HG03439 (cell line): ENCODE data around the gene TNFRSF12A.

Source experiments
- ATAC-seq: cut with Tn5 transposase; IDR thresholded peaks from one replicate; pipeline ENCODE4 v1.9.1; 2021; ENCODE audit warnings: mild to moderate bottlenecking, moderate library complexity; ENCODE audit not compliant: unreplicated experiment

Gene TNFRSF12A

DNA sequence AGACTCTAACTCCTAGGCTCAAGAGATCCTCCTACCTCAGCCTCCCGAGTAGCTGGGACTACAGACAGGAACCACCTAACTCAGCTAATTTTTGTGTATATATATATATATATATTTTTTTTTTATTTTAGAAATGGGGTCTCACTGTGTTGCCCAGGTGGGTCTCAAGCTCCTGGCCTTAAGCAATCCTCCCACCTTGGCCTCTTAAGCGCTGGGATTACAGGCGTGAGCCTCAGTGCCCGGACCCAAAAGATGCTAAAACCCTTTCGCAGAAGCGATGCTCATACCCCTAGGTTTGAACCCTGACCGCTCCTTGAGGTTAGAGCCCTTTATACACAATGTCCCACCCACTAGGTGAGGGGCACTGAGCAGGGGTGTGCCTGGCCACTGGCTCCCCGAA is 9.7 kb upstream of the TNFRSF12A start:
- no peak for ATAC-seq

DNA sequence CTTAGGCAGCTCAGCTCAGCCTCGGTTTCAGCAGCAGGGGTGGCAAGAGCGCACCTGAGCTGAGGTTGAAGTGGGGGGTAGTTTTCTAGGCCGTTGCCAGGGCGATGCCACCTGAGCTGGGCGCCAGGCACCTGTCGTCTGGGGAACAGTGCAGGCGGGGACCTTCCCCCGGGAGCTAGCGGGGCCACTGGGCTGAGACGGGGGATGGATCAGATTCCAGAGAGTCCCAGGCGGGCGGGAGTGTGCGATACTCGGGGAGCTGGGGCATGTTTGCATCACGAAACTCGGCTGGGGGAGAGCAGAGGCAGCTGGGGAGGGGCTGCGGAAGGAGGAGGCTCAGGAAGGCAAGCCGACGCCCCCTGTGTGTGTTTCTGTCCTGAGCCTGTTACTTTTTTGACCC is 7.9 kb upstream of the TNFRSF12A start:
- no peak for ATAC-seq

DNA sequence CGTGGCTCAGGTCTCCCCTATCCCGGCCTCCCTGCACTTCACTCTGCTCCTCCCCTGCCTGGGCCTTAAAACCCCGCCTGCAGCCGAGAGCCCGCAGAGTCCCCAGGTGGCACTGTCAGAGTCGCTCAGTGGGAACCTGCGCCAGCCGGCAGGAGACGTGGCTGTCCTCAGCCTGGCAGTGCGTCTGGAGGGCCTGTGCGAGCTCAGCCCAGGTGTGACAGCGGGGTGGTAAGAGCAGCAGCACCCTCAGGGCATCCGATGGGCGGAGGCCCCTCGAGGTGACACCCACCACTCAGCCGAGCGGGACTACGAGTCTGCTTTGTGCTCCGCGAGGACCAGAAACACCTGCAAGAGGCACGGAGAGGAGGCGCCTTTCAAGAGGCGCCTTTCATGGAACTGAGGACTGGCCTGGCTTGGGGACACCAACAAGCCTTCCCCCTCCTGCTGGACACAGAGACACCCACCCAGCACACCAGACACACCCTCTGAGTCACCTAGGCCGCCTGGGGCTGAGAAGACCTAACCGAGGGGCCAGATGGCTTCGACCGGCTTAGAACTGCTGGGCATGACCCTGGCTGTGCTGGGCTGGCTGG is 7.2 kb upstream of the TNFRSF12A start, which contains the start of gene CLDN9:
Gene CLDN9 (plus strand): TSS at position 96 of the 593 bp plus-strand sequence. CDS start 440 bp downstream, at position 536.
- ATAC-seq = no peak

DNA sequence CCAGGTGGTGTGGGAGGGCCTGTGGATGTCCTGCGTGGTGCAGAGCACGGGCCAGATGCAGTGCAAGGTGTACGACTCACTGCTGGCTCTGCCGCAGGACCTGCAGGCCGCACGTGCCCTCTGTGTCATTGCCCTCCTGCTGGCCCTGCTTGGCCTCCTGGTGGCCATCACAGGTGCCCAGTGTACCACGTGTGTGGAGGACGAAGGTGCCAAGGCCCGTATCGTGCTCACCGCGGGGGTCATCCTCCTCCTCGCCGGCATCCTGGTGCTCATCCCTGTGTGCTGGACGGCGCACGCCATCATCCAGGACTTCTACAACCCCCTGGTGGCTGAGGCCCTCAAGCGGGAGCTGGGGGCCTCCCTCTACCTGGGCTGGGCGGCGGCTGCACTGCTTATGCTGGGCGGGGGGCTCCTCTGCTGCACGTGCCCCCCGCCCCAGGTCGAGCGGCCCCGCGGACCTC is 6.6 kb upstream of the TNFRSF12A start:
- no peak for ATAC-seq

DNA sequence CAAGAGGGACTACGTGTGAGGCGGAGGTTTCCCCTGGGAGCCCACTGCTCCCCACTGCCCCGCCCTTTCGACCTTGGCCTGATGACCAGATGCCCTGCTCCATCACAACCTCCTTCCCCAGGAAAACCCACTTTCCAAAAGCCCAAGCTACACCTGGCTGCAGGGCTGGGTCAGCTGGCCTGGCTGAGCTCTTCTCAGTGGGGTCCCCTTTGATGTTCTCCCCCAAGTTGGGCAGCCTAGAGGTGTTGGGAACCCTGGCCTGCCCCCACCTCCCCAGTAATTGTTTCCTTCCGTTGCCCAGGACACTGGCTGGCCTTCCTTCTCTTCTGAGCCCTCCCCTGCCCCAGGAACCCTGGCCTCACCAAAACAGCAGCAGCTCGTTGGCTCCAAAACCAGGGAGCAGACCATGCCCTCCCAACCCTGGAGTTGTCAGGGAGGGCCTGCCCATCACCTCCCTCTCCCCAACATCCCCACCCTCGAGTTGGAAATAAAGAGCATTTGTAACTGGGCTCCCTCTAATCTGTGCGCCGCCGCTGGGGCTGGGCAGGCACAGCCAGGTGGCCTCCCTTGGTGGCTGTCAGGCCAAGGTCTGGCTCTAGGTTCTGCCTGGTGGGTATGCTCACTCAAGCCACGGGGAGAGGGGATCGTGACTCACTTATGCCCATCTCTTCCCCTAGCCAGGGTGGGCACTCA is 6.0 kb upstream of the TNFRSF12A start:
- no peak for ATAC-seq

DNA sequence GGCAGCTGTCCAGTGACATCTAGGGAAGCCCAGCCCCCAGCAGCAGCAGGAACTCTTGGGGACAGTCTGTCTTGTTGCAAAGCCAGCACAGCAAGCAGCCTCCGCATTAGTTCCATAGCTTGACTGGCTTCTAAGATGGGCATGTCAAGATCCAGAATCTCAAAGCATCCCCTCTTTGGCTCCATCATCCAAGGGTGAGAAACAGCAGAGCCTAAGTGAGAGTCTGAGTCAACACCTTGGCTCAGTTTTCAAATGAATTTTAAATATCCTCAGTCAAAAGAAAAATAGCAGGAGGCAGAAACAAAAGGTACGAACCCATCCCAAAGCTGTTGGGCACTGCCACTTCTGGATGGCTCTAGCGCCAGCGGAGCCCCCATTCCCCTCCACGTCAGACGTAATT is 5.2 kb upstream of the TNFRSF12A start:
- ATAC-seq = no peak

DNA sequence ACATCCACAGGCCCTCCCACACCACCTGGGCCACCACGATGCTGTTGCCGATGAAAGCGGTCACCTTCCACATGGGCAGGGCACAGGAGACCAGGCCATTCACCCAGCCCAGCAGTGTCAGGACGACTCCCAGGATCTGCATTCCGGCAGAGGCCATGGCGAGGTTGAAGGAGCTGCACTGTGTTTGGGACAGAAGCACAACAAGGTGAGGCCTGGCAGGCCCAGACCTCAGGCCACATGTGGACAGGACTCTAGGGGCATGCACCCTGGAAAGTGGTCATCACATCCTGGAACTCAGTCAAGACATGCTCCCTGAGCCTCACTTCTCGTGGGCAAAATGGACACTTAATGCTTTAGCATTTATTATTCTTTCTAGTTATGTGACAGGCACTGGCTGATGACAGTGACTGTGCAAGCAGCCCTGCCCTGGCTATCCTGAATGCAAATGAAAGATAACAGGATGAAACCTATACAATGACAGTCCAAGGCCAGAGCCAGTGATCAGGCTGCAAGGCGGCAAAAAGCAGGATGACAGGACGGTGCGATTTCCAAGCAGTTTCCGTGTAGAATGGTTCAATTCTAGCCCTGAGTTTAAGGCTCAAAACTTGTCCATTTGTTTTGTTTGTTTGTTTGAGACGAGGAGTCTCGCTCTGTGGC is 4.2 kb upstream of the TNFRSF12A start:
- ATAC-seq = no peak

DNA sequence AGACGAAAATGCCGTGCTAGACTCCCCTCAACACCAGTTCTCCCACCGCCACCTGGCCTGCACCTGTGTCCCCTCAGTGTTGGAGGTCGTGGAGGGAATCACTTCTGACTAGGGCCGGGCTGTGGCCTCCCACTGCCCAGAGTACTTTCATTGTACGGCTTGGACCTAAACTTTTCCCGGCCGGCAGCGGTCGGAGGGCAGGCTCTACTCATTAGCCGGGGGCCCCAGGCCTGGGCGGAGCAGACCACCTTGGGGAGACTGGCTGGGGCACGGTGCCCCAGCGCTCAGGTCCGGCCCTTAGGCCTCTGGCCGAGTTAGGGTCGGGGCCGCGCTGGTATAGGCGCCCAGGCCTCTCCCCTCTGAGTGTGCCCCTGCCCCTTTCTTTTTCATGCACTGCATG is 2.8 kb upstream of the TNFRSF12A start:
- ATAC-seq = no peak

DNA sequence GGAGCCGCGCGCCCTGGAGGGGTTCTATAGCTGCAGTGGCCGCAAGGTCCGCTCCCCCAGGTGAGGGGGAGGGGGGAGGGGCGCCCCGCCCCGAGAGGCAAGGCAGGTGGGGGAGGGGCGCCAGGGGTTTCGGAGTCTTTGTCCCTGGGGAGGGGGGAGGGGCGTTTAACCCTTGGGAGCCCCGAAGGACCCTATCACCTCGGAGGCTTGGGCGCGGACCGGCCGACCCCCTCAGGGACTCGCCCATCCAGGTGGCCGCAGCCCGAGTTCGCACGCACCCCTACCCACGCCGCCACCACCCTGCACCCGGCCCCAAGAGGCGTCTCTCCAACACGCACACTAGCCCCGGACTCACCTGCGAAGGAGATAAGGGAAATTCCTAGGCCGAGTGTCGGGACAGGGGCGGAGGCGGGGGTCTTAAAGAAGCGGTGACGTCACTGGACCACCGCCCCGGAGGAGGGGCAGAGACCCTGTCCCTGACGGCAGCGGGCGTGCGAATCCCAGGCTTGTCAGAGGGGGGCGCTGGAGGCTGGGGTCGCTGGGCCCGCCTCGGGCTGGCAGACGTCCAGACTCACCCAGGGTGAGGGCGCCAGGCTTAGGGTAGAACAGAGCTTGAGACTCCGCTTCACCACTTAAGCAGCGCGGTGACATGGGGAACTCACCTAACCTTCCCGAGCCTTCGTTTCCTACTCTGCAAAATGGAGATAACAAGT is 2.2 kb upstream of the TNFRSF12A start, which contains the start of gene CLDN6:
Gene CLDN6 (minus strand): TSS at position 390 of the 713 bp plus-strand sequence. CDS start 2,162 bp downstream, outside the sequence.
- no peak for ATAC-seq

DNA sequence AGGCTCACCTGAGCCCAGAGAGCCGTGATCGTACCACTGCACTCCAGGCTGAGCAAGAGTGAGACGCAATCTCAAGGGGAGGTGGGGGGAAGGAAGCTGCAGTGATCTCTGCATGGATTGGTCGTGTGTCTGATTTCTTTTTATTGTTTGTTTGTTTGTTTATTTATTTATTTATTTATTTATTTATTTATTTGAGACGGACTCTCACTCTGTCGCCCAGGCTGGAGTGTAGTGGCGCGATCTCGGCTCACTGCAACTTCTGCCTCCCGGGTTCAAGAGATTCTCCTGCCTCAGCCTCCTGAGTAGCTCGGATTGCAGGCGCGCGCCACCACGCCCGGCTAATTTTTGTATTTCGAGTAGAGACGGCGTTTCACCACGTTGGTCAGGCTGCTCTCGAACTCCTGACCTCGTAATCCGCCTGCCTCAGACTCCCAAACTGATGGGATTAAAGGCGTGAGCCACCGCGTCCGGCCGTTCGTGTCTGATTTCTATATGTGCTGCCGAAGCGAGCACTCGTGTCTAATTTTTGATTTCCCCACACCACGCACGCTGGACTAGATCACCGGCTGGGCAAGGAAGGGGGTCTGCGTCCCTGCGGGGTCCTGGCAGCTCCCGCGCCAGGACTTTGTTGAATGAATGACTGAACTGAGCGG is 448 bp upstream of the TNFRSF12A start:
- ATAC-seq = no peak

DNA sequence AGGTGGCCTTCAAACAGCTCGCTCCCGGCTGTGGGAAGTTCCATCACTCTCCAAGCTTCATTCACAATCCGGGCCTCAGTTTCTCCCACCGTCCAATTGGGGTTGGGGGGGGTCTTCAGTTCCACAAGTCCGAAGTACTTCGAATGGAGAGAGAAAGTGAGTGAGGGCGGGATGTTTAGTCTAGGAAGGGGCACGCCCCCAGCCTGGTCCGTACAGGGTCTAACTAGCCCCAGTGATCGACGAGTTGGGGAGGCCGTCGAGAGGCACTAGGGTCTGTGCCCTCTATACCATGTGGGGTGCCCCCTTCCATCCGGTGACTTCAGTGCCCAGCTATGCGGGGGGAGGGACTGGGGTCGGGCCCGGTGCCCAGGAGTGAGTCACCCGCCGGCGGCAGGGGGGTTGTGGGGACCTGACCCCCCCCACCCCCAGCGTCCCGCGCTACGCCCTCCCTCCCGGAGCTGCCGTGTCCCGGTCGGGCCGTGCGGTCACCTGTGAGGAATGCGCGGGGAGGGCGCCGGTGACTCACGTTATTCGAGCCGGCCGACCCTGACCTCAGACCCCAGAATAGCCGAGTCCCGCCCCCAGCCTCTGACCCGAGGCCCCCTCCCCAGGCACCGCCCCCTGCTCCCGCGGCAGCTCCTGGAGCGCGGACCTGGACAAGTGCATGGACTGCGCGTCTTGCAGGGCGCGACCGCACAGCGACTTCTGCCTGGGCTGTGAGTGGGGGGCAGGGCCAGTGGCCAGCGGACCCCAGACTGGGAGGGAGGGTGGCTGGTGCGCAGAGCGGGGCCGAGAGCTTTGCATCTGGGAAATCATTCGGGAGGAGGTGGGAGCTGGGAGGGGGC is 658 bp downstream of the TNFRSF12A start:
- ATAC-seq = no peak

DNA sequence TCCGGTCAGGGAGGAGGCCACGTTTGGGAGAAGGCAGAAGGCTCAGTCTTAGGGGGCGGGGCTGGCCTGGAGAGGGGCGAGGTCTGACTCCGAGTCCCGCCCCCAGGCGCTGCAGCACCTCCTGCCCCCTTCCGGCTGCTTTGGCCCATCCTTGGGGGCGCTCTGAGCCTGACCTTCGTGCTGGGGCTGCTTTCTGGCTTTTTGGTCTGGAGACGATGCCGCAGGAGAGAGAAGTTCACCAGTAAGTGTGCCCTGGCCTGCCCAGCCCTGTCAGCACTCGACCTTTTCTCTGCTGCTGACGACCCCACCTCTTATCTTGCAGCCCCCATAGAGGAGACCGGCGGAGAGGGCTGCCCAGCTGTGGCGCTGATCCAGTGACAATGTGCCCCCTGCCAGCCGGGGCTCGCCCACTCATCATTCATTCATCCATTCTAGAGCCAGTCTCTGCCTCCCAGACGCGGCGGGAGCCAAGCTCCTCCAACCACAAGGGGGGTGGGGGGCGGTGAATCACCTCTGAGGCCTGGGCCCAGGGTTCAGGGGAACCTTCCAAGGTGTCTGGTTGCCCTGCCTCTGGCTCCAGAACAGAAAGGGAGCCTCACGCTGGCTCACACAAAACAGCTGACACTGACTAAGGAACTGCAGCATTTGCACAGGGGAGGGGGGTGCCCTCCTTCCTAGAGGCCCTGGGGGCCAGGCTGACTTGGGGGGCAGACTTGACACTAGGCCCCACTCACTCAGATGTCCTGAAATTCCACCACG is 1.5 kb downstream of the TNFRSF12A start:
- no peak for ATAC-seq

DNA sequence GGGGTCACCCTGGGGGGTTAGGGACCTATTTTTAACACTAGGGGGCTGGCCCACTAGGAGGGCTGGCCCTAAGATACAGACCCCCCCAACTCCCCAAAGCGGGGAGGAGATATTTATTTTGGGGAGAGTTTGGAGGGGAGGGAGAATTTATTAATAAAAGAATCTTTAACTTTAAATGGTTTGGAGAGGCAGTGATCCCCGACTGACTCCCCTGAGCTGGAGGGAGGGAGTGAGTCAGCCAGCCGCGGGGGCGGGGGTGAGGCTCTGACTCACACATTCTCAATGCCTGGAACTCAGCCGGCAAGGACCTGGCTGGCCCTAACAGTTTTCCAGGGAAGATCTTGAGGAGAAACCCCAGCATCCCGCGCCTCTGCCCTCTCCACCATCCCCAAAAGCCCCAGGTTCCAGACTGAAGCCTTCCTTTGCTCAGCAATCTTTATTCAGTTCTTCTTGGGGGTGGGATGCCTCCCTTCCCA is 2.1 kb downstream of the TNFRSF12A start:
- ATAC-seq = no peak

DNA sequence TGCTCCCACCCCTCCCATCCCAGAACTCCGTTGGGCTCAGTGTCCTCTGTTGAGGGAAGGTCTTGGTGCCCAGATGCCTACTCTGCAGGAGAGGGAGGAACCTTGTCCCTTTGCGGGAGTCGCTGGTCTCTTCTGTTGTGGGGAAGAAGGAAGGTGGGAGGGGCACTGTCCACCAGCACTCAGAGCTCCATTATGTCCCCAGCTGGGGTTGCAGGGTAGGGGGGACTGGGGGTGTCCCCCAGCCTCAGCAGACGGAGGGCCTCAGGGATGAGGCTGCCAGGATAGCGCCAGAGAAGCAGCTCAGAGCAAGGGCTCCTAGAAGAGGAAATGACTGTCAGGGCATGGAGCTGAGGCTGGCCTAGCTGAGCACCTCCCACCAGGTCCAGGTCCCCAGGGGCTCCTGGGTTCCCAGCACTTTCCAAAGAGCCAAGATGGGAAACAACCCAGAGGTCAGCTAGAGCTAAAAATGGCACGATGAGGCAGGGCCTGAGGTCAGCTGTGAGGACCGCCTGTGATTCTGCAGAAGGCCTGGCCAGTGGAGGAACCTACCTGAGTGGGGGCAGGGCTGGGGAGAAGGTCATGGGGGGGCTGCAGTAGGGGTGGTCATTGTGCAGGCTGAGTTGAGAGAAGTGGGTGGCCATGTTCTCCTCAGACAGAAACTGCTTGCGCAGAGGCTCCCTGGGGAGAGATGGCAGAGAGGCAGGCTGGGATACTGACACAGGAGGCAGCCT is 2.7 kb downstream of the TNFRSF12A start:
- ATAC-seq = no peak

DNA sequence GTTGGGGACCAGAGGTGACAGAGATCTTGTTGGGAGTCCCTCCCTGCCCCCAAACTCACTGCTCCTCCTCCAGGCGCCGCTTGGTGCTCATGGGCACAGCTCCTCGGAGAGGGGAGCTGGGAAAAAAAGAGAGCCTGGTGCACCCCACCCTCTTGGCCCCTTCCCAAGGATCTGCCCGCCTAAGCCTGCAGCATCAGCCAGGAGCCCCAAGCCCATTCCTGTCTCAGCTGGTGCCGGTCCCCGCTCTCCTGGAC is 3.2 kb downstream of the TNFRSF12A start:
- ATAC-seq = no peak

DNA sequence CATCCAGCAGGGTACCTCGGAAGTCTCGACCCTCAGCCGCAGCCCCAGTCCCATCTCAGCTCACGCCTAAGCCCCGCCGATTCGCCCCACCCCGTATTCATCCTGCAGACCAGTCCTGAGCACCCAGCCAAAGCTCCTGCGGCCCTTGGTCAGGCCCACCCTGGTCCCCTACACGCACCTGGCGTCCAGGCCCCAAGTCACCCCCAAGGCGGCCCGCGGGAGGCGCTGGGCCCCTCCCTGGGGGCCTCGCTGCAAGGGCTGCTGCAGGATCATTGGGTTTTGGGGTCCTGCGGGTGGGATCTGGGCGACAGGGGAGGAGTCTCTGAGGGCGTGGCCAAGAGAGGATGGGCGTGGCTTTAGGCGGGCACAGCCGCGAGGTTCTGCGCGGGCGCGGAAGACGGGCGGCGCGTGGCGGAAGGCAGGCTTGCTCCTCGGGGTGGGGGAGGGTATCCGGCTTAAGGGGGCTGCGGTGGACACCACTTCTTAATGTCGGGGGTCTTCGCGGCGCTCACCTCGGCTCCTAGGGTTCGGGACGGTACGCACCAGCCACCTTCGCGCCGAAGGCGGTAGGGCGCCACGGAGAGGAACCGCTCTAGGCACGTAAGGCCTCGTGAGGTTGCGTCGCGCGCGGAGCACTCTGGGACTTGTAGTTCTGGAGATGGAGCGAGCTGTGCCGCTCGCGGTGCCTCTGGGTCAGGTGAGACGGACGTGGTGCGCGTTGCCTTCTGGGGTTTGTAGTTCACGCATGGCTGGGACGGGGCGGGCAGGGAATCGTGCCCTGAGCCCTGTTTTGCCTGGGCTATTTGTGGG is 3.7 kb downstream of the TNFRSF12A start, which contains the start of the genes HCFC1R1 and THOC6:
Gene HCFC1R1 (minus strand): TSS at position 274 of the 810 bp plus-strand sequence. CDS start 1 bp downstream, at position 273.
Gene THOC6 (plus strand): TSS at position 367 of the 810 bp plus-strand sequence. CDS start 292 bp downstream, at position 659.
- ATAC-seq = peak; percentile 73
